IPS-NIHi11 (cell line): ENCODE measurements around the gene EXOC6.
A peak's percentile ranks its signal among the peaks of the same experiment; 100 is the strongest.
"Not testable (repeated sequence)": the region's sequence is repeated elsewhere in the genome, so short reads cannot be mapped to it uniquely, and the experiment has no call there.

Experiments
- DNase-seq: peaks from one replicate; pipeline ENCODE4 v3.0.0; 2012; ENCODE audit warnings: mixed read lengths, low spot score

EXOC6 gene

DNA sequence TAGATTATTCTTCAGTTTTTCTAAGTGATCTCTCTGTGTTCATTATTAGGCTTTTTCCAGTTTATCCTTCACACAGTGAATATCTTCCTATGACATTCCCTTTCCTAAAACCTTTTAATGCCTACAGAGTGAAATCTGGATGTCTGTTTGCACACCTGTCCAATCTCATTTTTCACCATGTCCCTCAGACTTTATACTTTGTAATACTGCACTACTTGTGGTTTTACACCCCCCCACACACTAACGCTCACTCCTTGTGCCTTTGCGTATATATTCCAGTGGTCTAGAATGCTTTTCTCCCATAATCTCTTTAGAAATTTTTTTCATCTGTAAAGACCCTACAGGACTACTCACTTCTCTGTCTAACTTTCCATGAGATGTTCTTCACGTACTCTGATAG is 98.2 kb downstream of the EXOC6 start:
- no peak for DNase-seq

DNA sequence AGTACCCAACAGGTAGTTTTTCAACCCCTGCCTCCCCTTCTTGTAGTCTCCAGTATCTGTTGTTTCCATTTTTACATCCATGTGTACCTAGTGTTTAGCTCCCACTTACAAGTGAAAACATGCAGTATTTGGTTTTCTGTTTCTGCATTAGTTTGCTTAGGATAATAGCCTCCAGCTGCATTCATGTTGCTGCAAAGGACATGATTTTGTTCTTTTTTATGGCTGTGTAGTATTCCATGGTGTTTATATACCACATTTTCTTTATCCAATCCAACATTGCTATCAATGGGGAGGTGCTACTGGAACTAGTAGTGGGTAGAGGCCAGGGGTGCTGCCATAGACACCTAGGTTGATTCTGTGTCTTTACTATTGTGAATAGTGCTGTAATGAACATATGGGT is 104.3 kb downstream of the EXOC6 start:
- not testable (repeated sequence) for DNase-seq

DNA sequence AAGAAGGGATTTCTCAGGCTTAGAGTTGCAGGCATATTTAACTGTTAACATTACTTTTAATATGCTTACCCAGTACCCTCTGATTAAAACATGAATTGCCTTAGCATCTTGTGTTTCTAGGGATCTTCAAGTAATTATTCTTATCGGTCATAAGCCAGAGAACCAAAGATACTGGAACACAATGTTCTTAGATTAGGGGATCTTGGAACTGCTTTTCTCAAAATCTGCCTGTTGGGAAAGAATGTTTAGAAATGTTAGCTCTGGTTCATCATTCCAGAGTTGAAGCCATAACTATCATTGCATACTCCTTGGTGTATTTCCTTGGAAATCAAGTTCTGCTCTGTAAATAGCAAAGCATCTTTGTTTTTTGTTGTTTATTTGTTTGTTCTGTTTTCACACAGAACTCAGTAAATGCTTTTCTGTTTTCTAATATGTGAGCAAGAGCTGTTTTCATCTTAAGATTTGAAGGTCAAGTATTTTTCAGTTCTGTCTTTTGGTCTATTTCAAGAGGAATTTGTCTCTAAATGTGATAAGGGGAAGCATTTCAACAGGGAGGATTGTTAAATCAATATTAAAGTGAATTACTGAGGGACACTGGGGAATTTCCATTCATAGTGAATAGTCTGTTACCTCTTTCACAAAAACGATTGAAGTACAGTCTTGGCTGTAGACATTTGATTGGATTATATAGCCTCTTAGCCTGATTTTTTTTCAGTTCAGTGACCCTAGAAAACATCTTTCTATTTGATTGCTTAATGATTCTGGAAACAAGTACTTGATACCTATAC is 109.1 kb downstream of the EXOC6 start:
- no peak for DNase-seq

DNA sequence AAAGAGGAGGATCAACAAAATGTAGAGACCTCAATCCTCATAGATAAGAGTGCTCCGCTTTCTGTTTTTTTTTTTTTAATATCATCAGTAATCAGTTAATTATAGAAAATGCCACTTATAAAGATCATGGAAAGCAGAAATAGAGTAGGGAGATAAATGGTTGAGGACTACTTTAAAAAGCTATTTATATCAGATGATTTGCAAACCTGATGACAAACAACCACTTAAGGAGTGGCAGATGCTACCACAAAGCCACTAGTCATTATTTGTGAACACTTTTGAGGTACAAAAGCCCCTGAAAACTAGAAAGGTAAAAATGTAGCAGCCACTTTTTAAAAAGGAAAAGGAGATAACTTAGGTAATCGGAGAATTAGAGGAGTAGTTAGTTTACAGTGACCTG is 113.3 kb downstream of the EXOC6 start:
- no peak for DNase-seq

GRCh38 chr10:92965314-92965713 is 117.0 kb downstream of the EXOC6 start:
- DNase-seq = peak; percentile 29

DNA sequence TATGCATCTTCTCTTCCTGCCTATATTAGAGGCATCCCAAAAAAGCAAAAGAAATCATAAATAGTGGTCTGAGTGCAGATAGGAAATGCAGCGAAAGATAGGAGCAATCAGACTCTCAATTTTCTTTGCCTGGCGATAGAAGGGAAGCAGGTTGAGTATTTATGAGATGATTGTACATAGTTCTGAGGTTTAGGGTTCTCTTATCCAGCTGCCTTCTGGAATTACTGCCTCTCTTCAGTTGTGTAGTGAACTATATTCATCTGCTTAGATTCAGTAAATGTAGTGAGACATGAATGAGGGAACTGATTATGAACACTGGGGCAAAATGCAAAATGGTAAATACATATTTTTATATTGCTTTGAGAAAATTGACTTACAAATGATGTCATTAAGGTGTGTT is 119.3 kb downstream of the EXOC6 start:
- no peak for DNase-seq

DNA sequence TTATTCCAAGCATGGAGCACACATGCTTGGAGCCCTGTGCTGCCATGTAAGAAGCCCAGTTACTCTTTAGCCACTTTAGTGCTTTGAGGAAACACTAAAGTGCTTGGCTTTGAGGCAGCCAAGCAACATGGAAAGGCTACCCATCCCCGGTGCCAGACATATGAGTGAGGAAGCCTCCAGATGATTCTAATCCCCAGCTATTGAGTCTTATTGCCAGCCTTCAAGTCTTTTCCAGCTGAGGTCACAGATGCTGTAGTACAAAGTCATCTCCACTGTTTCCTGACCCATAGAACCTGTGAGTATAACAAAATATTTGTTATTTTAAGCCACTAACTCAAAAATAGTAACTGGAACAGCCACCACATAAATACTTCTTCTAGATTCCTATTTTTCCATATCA is 120.8 kb downstream of the EXOC6 start:
- no peak for DNase-seq

GRCh38 chr10:92970301-92971070 is 122.2 kb downstream of the EXOC6 start:
- no peak for DNase-seq

GRCh38 chr10:92972066-92972870 is 123.9 kb downstream of the EXOC6 start:
- no peak for DNase-seq

DNA sequence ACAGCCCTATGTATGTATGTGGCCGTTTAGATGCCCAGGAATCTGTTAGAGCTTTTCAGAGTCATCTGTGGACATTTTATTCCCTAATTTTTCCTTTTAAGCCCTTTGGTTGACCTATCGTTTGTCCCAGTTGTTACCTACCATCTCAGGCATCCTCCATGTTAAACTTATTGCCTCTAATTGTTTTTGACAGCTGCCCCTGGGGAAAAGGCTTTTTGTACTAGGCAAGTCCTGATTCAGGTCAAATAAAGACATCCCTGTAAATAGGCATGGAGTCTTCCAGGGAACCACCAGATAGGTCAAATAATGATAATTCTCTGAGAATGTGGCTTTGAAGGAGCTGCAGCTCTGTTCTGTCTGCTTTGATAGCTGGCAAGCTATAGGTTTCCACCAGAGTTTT is 124.6 kb downstream of the EXOC6 start:
- no peak for DNase-seq

DNA sequence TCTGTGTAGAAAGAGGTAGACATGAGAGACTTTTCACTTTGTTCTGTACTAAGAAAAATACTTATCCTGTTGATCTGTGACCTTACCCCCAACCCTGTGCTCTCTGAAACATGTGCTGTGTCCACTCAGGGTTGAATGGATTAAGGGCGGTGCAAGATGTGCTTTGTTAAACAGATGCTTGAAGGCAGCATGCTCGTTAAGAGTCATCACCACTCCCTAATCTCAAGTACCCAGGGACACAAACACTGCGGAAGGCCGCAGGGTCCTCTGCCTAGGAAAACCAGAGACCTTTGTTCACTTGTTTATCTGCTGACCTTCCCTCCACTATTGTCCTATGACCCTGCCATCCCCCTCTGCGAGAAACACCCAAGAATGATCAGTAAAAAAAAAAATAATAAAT is 128.0 kb downstream of the EXOC6 start:
- not testable (repeated sequence) for DNase-seq

DNA sequence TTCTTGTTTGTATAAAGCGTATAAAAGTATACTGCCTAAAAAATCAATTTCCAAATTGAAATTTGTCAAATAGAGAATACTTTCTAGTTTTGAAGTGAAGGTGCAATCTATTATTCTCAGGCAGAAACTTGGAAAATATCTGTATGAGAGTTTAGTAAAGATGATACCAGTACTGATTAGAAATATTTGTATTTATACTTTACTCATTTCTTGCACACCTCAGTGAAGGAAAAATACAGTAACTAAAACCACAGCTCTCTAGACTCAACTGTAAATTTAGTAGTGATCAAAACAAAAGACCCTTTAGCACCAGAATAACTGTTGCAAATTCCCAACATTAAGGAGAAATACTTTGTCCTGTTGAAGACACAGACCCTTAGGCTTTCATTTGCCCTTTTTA is 140.9 kb downstream of the EXOC6 start:
- DNase-seq = no peak

- DNase-seq = no peak
These were observed 142.3 kb downstream of the EXOC6 start for GRCh38 chr10:92990615-92991014.

- DNase-seq = no peak
These were observed 143.2 kb downstream of the EXOC6 start for GRCh38 chr10:92991513-92991912.

GRCh38 chr10:92993699-92994272 is 145.5 kb downstream of the EXOC6 start:
- no peak for DNase-seq

DNA sequence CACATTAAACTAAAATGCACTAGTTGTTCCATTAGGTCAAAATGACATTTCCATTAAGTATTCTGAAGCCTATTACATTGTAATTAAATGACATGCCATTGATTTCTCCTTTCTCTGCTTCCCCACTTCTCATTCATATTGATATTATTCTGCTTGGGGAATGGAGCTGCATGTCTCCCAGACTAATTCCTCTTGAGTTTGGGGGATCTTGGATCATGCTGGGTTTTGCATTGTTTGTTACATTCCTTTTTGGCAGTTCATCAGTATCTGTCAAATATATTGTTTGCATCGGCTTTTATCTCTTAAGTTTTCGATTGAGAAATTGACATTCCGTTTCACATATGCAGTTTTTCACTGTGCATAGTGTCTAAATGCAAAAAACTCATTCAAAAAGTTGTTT is 147.2 kb downstream of the EXOC6 start:
- DNase-seq = no peak

DNA sequence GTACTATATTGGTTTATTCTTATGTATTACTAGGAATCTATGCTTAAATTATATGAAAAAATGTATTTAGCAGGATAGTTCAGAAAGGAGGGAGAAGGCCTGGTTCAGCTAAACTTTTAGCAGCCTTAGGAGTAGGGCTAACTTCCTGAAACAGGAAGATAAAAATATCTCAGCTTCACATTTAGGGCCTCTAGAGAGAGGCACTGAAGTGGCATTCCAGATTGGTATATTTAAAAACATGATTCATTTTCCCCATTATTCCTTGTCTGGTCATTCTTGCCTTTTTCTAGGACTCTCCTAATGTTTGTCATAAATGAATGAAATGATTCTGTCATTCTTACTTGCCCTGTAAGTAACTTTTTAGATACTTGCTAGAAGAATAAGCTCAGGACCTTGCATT is 149.3 kb downstream of the EXOC6 start:
- DNase-seq = no peak

GRCh38 chr10:92999191-92999590 is 150.9 kb downstream of the EXOC6 start:
- DNase-seq = no peak

DNA sequence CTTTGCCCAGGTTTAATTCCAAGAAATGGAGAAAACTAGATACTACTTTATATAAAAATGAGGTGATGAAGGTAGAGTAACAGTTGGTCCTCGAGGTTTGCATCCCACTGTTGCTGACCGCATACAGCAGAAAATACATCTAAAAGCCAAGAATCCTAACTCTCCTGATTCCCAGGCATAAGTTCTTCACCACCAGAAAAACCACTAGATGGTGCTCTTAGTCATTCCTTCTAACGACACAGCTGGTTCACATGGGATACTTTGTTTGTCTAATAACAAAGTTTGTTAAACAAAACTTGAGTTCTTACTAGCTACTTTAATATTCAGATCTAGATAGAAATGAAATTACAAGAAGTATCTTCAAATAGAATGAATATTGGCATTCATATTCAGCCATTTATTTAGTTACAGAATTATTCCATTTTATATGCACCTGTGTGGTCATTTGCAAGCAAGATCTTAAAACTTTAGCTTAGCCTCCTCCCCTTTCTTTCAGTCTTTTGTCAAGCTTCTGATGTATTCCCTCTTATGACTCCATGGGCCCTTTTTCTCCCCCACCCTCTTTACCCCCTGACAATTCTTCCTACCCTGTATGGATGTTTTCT is 158.2 kb downstream of the EXOC6 start:
- DNase-seq = peak; percentile 55

DNA sequence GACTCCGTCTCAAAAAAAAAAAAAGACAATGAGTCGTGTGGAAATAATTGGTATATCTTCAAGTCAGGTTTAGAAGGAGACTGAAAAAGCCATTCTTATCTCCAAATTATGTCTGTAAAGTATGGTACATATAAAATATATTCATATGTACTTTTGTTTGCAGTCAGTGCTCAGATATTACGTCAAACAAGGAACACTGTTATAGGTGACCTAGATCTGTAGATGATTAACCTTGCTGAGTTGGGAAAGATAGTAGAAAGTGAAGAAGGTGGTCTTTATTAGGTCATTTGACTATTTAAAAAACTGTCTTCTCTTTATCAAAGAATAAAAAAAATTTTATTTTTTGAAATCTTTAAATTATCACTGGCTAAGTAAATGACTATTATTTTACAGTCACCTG is 167.4 kb downstream of the EXOC6 start:
- DNase-seq = no peak

DNA sequence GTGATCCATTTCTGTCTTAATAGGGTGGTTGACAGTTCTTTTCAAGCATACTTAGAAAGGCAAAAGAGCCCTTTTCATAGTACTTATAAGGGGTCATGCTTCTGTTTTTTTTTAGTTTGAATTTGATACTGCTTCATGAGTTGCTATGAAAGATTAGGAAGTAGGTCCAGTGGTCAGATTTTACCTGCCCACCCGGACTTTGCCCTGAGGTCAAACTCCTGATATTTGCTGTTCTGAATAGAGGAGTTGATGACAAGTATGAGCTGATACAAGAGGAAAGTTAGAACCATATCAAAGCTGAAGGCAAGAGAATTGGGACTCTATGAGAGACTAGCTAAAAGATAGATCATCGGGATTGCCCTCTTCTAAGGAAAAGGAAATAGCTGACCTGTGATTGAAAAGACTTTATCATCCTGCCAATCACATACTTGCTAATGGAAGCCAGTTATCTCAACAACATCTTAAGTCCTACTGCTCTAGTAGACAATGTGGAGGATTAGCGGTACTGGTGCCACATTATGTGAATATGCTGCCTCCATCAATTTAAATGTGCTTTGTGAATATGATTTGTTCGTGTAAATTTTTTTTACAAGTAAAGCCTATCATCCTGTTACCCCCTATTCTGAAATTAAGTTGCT is 174.8 kb downstream of the EXOC6 start:
- DNase-seq = no peak
